WTC11 (cell line): ENCODE measurements around the gene CLIC1. TPM values are rescaled to one million over a fixed set of nuclear protein-coding genes. Genes with fewer than 3 reads are reported as not detected.

Experiments
- ATAC-seq: fragments of 200-7000 bp; cut with Tn5 transposase; 2 replicates; pipeline ENCODE4 v1.10.0; 2021; ENCODE audit warnings: mild to moderate bottlenecking, moderate library complexity
- CTCF ChIA-PET: fragments of 300-600 bp; sonication (Branson Sonifier 250); formaldehyde crosslinking; loops from one replicate; lab custom pipeline; 2021; ENCODE audit warnings: antibody characterized with exemption; lab: Charles Lee
- POLR2A ChIA-PET: fragments of 350-600 bp; sonication (Branson Sonifier 250); formaldehyde crosslinking; loops from one replicate; lab custom pipeline; 2021; ENCODE audit warnings: antibody characterized with exemption; lab: Charles Lee
- DNase-seq: peaks from one replicate; pipeline ENCODE4 v3.0.0; 2021; ENCODE audit warnings: low spot score
- H3K27ac Mint-ChIP-seq: 2 replicates; pipeline ENCODE4 v1.8.0; 2021; ENCODE audit warnings: mixed read lengths
- H3K27me3 Mint-ChIP-seq: 2 replicates; pipeline ENCODE4 v1.8.0; 2021; ENCODE audit warnings: low read depth, mild to moderate bottlenecking, moderate library complexity, mixed read lengths
- H3K36me3 Mint-ChIP-seq: 2 replicates; pipeline ENCODE4 v1.8.0; 2021; ENCODE audit warnings: mixed read lengths
- H3K4me1 Mint-ChIP-seq: 2 replicates; pipeline ENCODE4 v1.8.0; 2022; ENCODE audit warnings: mixed read lengths
- H3K4me3 Mint-ChIP-seq: 2 replicates; pipeline ENCODE4 v1.8.0; 2021; ENCODE audit warnings: mild to moderate bottlenecking, moderate library complexity, mixed read lengths
- H3K9me3 Mint-ChIP-seq: 2 replicates; pipeline ENCODE4 v1.8.0; 2021; ENCODE audit warnings: mixed read lengths
- ARID4B ChIP-seq: sonication (generic); formaldehyde crosslinking; IDR thresholded peaks from 2 replicates; pipeline ENCODE4 v1.8.0; 2023; ENCODE audit warnings: missing genetic modification reagents, mild to moderate bottlenecking, borderline replicate concordance
- ATF2 ChIP-seq: sonication (generic); formaldehyde crosslinking; IDR thresholded peaks from 2 replicates; pipeline ENCODE4 v1.8.1; 2022; ENCODE audit warnings: low read depth, missing genetic modification reagents, borderline replicate concordance
- CTCF ChIP-seq: fragments of 200-600 bp; IDR thresholded peaks from 2 replicates; pipeline ENCODE4 v1.8.0; 2022; ENCODE audit warnings: antibody characterized with exemption
- ETV6 ChIP-seq: sonication (generic); formaldehyde crosslinking; IDR thresholded peaks from 2 replicates; pipeline ENCODE4 v1.8.1; 2022; ENCODE audit warnings: mild to moderate bottlenecking, missing genetic modification reagents
- HMGXB4 ChIP-seq: sonication (generic); formaldehyde crosslinking; IDR thresholded peaks from 2 replicates; pipeline ENCODE4 v1.8.1; 2023; ENCODE audit warnings: mild to moderate bottlenecking, moderate library complexity, missing genetic modification reagents
- USF2 ChIP-seq: sonication (generic); formaldehyde crosslinking; IDR thresholded peaks from 2 replicates; pipeline ENCODE4 v1.8.1; 2023; ENCODE audit warnings: mild to moderate bottlenecking, missing genetic modification reagents, moderate library complexity
- ZNF396 ChIP-seq: fragments of 250-450 bp; sonication (Bioruptor Pico); IDR thresholded peaks from 2 replicates; pipeline ENCODE4 v1.8.0; 2021; ENCODE audit warnings: mild to moderate bottlenecking, moderate library complexity, borderline replicate concordance
- ZNF423 ChIP-seq: fragments of 250-450 bp; sonication (Bioruptor Pico); IDR thresholded peaks from 2 replicates; pipeline ENCODE4 v2.1.2; 2022; ENCODE audit warnings: mild to moderate bottlenecking, moderate library complexity
- microRNA-seq: library from miRNA; unstranded; fragments of <30 nt; microRNA quantifications from one replicate; pipeline ENCODE4 v1.2.0, GENCODE V29; 2022; ENCODE audit warnings: borderline number of aligned reads
- total RNA-seq: library from RNA; stranded (reverse); gene quantifications from 3 replicates; pipeline ENCODE4 v1.2.3, GENCODE V29; 2021

The CLIC1 gene
- total RNA-seq, 1 experiment from 2014 or later, result 244 TPM

- Mint-ChIP-seq H3K36me3 (no peaks in the 10 kb centered on the region), H3K27ac (no peak overlapping the region), H3K4me3 (peak overlapping the region; percentile 89), H3K9me3 (no peaks in the 10 kb centered on the region), H3K4me1 (peaks cover 16% of the 10 kb centered on the region), H3K27me3 (peaks cover 24% of the 10 kb centered on the region)
- no peak for TF ChIP-seq ZNF396 (CRISPR knock-in tag)
- no peak for TF ChIP-seq ATF2 (CRISPR knock-in tag)
- 0 out of 2 replicates have a peak, but pooled peaks have one; percentile 35 for TF ChIP-seq HMGXB4 (CRISPR knock-in tag)
- no peak; the same call in 1 of the 2 replicates for TF ChIP-seq CTCF
- TF ChIP-seq ZNF423, result 0 out of 2 replicates have a peak, but pooled peaks have one; percentile 39
- 0 out of 2 replicates have a peak, but pooled peaks have one; percentile 22 for TF ChIP-seq ARID4B (CRISPR knock-in tag)
- TF ChIP-seq ETV6, result 0 out of 2 replicates have a peak, but pooled peaks have one; percentile 36
- TF ChIP-seq USF2 (CRISPR knock-in tag), result no peak
- CTCF ChIA-PET, result interaction anchor here (0.6 to 2.9 kb wide), 24 partner anchors 8 to 1157 kb away, joined by 3 to 26 read pairs (median 8); partner anchors contain the start of genes ABHD16A, ATP6V1G2, CLIC1 and DDAH2
- ATAC-seq, result peak; percentile 22
- peak; percentile 54 for DNase-seq
- POLR2A ChIA-PET, result interaction anchor here (0.5 to 1.5 kb wide), 7 partner anchors 46 to 193 kb away, joined by 3 to 8 read pairs (median 4); partner anchors contain the start of genes HSPA1B and NEU1
Observed at GRCh38 chr6:31681135-31681671, 55.1 kb downstream of the CLIC1 start.

Small RNAs within 50 kb of the gene (microRNA-seq; reads per million reads assigned to microRNA genes)
- gene MIR4646, result not detected

Other genes starting within 250 kb of the CLIC1 start
- 26.9 to 37.0 TPM (median 27.0 TPM) in 3 replicates for gene MICB, start 238.4 kb downstream of the CLIC1 start, total RNA-seq
- gene MCCD1, start 207.6 kb downstream of the CLIC1 start, total RNA-seq, result not detected in 3 replicates
- 704 to 738 TPM (median 712 TPM) in 3 replicates for gene DDX39B, start 194.5 kb downstream of the CLIC1 start, total RNA-seq
- 2.7 to 4.1 TPM (median 4.0 TPM) in 3 replicates for gene ATP6V1G2, start 189.9 kb downstream of the CLIC1 start, total RNA-seq
- 14.9 to 19.5 TPM (median 17.1 TPM) in 3 replicates for gene NFKBIL1, start 188.9 kb downstream of the CLIC1 start, total RNA-seq
- gene LTA, start 164.2 kb downstream of the CLIC1 start, total RNA-seq, result 0.46 to 1.2 TPM (median 0.87 TPM) in 3 replicates
- 0.23 to 0.46 TPM (median 0.31 TPM) in 3 replicates for gene TNF, start 161.0 kb downstream of the CLIC1 start, total RNA-seq
- gene LTB, start 154.1 kb downstream of the CLIC1 start, total RNA-seq, result 1.0 to 1.5 TPM (median 1.3 TPM) in 3 replicates
- 0.34 to 0.66 TPM in 2 of 3 replicates, not detected in the other for gene LST1, start 150.3 kb downstream of the CLIC1 start, total RNA-seq
- gene NCR3, start 143.5 kb downstream of the CLIC1 start, total RNA-seq, result not detected in 3 replicates
- 5.4 to 8.5 TPM (median 7.1 TPM) in 3 replicates for gene AIF1, start 121.3 kb downstream of the CLIC1 start, total RNA-seq
- 372 to 381 TPM (median 373 TPM) in 3 replicates for gene PRRC2A, start 115.8 kb downstream of the CLIC1 start, total RNA-seq
- 366 to 410 TPM (median 396 TPM) in 3 replicates for gene BAG6, start 83.9 kb downstream of the CLIC1 start, total RNA-seq
- 3.5 to 4.6 TPM (median 4.3 TPM) in 3 replicates for gene APOM, start 80.6 kb downstream of the CLIC1 start, total RNA-seq
- gene C6orf47, start 75.8 kb downstream of the CLIC1 start, total RNA-seq, result 14.0 to 16.3 TPM (median 14.3 TPM) in 3 replicates
- gene GPANK1, start 71.5 kb downstream of the CLIC1 start, total RNA-seq, result 24.3 to 29.1 TPM (median 26.4 TPM) in 3 replicates
- 153 to 183 TPM (median 161 TPM) in 3 replicates for gene CSNK2B, start 70.5 kb downstream of the CLIC1 start, total RNA-seq
- gene LY6G5B, start 66.6 kb downstream of the CLIC1 start, total RNA-seq, result 10.7 to 15.7 TPM (median 11.0 TPM) in 3 replicates
- 0.98 to 1.6 TPM (median 1.0 TPM) in 3 replicates for gene LY6G5C, start 55.5 kb downstream of the CLIC1 start, total RNA-seq
- 28.6 to 30.3 TPM (median 29.8 TPM) in 3 replicates for gene ABHD16A, start 33.2 kb downstream of the CLIC1 start, total RNA-seq
- not detected in 3 replicates for gene LY6G6F, start 29.7 kb downstream of the CLIC1 start, total RNA-seq
- gene LY6G6D, start 21.2 kb downstream of the CLIC1 start, total RNA-seq, result not detected in 3 replicates
- 0.21 to 0.35 TPM in 2 of 3 replicates, not detected in the other for gene LY6G6C, start 14.8 kb downstream of the CLIC1 start, total RNA-seq
- gene MPIG6B, start 13.2 kb downstream of the CLIC1 start, total RNA-seq, result 0.09 to 0.11 TPM (median 0.11 TPM) in 3 replicates
- 62.2 to 67.3 TPM (median 65.8 TPM) in 3 replicates for gene DDAH2, start 7.2 kb downstream of the CLIC1 start, total RNA-seq
- gene MSH5, start 3.5 kb upstream of the CLIC1 start, total RNA-seq, result 43.1 to 62.3 TPM (median 56.1 TPM) in 3 replicates
- gene SAPCD1, start 26.1 kb upstream of the CLIC1 start, total RNA-seq, result 13.3 to 16.9 TPM (median 13.7 TPM) in 3 replicates
- 1.2 to 1.8 TPM (median 1.4 TPM) in 3 replicates for gene VWA7, start 40.8 kb upstream of the CLIC1 start, total RNA-seq
- gene VARS1, start 59.2 kb upstream of the CLIC1 start, total RNA-seq, result 147 to 177 TPM (median 161 TPM) in 3 replicates
- gene LSM2, start 70.4 kb upstream of the CLIC1 start, total RNA-seq, result 104 to 121 TPM (median 119 TPM) in 3 replicates
- 1.2 to 2.1 TPM (median 1.9 TPM) in 3 replicates for gene HSPA1L, start 78.8 kb upstream of the CLIC1 start, total RNA-seq
- 57.2 to 80.1 TPM (median 75.8 TPM) in 3 replicates for gene HSPA1A, start 79.0 kb upstream of the CLIC1 start, total RNA-seq
- gene HSPA1B, start 91.2 kb upstream of the CLIC1 start, total RNA-seq, result 75.3 to 105 TPM (median 96.4 TPM) in 3 replicates
- gene NEU1, start 126.3 kb upstream of the CLIC1 start, total RNA-seq, result 42.6 to 44.8 TPM (median 42.8 TPM) in 3 replicates
- 3.1 to 3.5 TPM (median 3.5 TPM) in 3 replicates for gene SLC44A4, start 142.5 kb upstream of the CLIC1 start, total RNA-seq
- gene EHMT2, start 161.2 kb upstream of the CLIC1 start, total RNA-seq, result 137 to 169 TPM (median 168 TPM) in 3 replicates
- 24.0 to 46.2 TPM (median 44.1 TPM) in 3 replicates for gene ZBTB12, start 165.6 kb upstream of the CLIC1 start, total RNA-seq
- 1.3 TPM in 3 replicates for gene C2, start 191.2 kb upstream of the CLIC1 start, total RNA-seq
- 1.4 to 2.7 TPM (median 1.4 TPM) in 3 replicates for gene CFB, start 209.6 kb upstream of the CLIC1 start, total RNA-seq
- gene NELFE, start 222.4 kb upstream of the CLIC1 start, total RNA-seq, result 73.8 to 88.7 TPM (median 79.0 TPM) in 3 replicates
- 80.0 to 84.0 TPM (median 81.8 TPM) in 3 replicates for gene SKIC2, start 222.6 kb upstream of the CLIC1 start, total RNA-seq
- 13.8 to 16.5 TPM (median 15.7 TPM) in 3 replicates for gene DXO, start 235.6 kb upstream of the CLIC1 start, total RNA-seq
- 3.8 to 5.2 TPM (median 4.2 TPM) in 3 replicates for gene C4A, start 245.5 kb upstream of the CLIC1 start, total RNA-seq